ENCODE measurements around the gene DMD. TPM values are rescaled to one million over a fixed set of nuclear protein-coding genes. Genes with fewer than 3 reads are reported as not detected.

DMD gene
- total RNA-seq, 4 donors from 2014 or later, result 18.7 to 69.5 (median 38.5) TPM

DNA sequence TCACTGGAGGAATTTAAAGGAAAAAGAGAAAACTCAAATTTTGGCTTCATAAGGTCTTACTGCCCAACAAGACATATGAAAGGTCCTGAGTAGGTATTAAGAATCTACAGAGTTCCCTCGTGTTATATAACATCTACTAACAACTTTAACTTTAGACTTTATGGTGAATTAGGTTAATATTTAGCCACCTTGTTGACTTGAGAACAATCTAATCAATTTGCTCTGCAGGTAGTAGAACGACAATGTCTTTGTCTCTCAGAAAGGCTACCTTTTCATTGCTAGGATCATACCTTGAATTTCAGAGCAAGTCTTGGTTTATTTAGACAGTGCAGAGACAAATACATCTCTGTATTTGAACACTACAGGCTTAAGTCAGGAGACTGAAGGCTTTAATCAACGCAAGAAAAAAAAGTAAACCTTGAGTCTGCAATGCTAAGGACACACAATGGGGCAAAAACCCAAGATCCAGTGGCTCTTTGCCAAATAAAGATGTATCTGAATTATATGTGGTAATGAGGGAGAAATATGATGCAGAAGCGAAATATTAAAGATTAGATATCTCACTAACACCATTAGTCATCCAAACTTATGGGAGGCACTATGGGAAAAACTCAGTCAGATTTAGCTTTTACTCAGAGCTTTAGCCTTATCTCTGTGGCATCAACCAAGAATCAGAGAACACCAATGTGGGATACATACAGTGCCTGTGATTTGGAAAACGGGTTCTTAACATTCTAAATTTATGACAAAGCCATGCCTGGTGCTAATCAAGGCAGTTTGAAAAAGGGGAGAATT lies 2045.9 kb downstream of the DMD start:
- WGBS, result 54% methylated on average over 5 of the region's 5 CpGs
- Histone ChIP-seq H3K9me3 (no peaks in the 10 kb centered on the region), H3K27me3 (no peaks in the 10 kb centered on the region), H3K36me3 (no peaks in the 10 kb centered on the region), H3K4me1 (no peaks in the 10 kb centered on the region), H3K4me3 (no peak overlapping the region), H3K27ac (no peak overlapping the region)
- no peak for DNase-seq (ENCODE audit: low spot score in 2 of 2)
- TF ChIP-seq, protein P1, sequence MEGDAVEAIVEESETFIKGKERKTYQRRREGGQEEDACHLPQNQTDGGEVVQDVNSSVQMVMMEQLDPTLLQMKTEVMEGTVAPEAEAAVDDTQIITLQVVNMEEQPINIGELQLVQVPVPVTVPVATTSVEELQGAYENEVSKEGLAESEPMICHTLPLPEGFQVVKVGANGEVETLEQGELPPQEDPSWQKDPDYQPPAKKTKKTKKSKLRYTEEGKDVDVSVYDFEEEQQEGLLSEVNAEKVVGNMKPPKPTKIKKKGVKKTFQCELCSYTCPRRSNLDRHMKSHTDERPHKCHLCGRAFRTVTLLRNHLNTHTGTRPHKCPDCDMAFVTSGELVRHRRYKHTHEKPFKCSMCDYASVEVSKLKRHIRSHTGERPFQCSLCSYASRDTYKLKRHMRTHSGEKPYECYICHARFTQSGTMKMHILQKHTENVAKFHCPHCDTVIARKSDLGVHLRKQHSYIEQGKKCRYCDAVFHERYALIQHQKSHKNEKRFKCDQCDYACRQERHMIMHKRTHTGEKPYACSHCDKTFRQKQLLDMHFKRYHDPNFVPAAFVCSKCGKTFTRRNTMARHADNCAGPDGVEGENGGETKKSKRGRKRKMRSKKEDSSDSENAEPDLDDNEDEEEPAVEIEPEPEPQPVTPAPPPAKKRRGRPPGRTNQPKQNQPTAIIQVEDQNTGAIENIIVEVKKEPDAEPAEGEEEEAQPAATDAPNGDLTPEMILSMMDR (IDR thresholded peaks at IDR 0.05), result no peak
- TF ChIP-seq POLR2AphosphoS5 (IDR thresholded peaks at IDR 0.05), result no peak
- TF ChIP-seq POLR2A (IDR thresholded peaks at IDR 0.05), result no peak
- TF ChIP-seq EP300 (IDR thresholded peaks at IDR 0.05), result no peak

- H3K9me3 ChIP-seq, result no peaks in the 10 kb centered on the region
- no peak for DNase-seq (ENCODE audit: low spot score in 2 of 2)
- no peak overlapping the region for H3K4me3 ChIP-seq
- no peak overlapping the region for H3K27ac ChIP-seq
- TF ChIP-seq EP300 (IDR thresholded peaks at IDR 0.05) (no peak), POLR2AphosphoS5 (IDR thresholded peaks at IDR 0.05) (no peak), POLR2A (IDR thresholded peaks at IDR 0.05) (no peak)
- H3K4me1 ChIP-seq, result no peaks in the 10 kb centered on the region
- no peaks in the 10 kb centered on the region for H3K27me3 ChIP-seq
- H3K36me3 ChIP-seq, result no peaks in the 10 kb centered on the region
- WGBS, result 50% methylated on average over 2 of the region's 2 CpGs
Observed at GRCh38 chrX:31154946-31155345, 2056.4 kb downstream of the DMD start.

DNA sequence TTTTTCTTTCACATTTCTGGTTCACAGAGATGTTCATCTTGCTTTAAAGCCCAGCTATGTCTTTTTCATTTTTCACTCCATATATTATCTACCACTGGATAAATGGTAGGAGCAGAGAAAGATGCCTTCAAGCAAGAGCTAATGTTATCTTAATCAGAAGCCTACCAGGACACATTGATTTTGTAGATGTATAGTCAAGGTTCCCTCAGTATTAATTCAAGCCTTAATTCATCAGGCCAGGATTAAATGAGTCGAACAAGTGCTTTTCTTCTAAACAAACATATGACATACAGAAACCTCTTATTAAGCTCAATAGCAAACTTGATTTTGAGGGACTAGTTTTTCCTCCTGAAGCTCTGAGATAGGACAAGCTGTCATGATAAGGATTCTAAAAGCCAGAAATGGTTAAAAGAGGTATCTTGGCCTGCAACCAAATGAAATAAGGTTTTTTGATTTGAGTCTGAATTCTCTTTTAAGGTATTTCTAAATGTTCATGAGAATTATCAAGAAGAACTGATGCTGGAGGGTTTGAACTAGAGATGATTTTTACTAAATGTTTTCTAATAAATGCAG lies 2057.8 kb downstream of the DMD start:
- Histone ChIP-seq H3K36me3 (no peaks in the 10 kb centered on the region), H3K4me3 (no peak overlapping the region), H3K27me3 (no peaks in the 10 kb centered on the region), H3K4me1 (no peaks in the 10 kb centered on the region), H3K9me3 (no peaks in the 10 kb centered on the region), H3K27ac (no peak overlapping the region)
- no peak for DNase-seq (ENCODE audit: low spot score in 2 of 2)
- TF ChIP-seq, protein P1 (IDR thresholded peaks at IDR 0.05), result no peak
- TF ChIP-seq POLR2A (IDR thresholded peaks at IDR 0.05) (no peak), POLR2AphosphoS5 (IDR thresholded peaks at IDR 0.05) (no peak), EP300 (IDR thresholded peaks at IDR 0.05) (no peak)
- 83% methylated on average over 1 of the region's 1 CpG for WGBS

- Histone ChIP-seq H3K9me3 (no peaks in the 10 kb centered on the region), H3K36me3 (peaks cover 14% of the 10 kb centered on the region), H3K27ac (no peak overlapping the region), H3K27me3 (no peaks in the 10 kb centered on the region), H3K4me1 (no peaks in the 10 kb centered on the region), H3K4me3 (no peak overlapping the region)
- TF ChIP-seq POLR2A (IDR thresholded peaks at IDR 0.05) (no peak), POLR2AphosphoS5 (IDR thresholded peaks at IDR 0.05) (no peak), EP300 (IDR thresholded peaks at IDR 0.05) (no peak)
- TF ChIP-seq, protein P1 (IDR thresholded peaks at IDR 0.05), result no peak
- no peak for DNase-seq (ENCODE audit: low spot score in 2 of 2)
- WGBS, result 79% methylated on average over 6 of the region's 6 CpGs
Observed at GRCh38 chrX:31147175-31147574, 2064.2 kb downstream of the DMD start.

DNA sequence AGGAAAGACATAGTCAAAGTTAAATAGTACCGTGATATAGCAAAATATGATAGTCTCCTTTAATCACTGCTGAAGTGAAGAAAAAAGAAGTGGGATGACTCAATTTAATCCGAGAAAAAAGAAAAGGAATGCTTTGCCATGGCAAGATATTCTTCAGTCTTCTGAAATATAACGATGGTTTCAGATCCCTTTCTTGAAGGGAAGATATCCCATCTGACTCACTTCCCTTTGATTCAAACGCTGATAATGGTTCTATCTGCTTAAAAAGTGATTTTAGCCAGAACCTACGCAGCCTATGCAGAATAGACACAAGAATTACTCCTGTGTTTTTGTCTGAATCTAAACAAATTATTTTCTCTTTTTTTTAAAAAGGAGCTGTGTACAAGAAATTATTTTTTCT lies 2071.4 kb downstream of the DMD start:
- TF ChIP-seq, protein P1 (IDR thresholded peaks at IDR 0.05), result no peak
- TF ChIP-seq POLR2AphosphoS5 (IDR thresholded peaks at IDR 0.05) (no peak), EP300 (IDR thresholded peaks at IDR 0.05) (no peak), POLR2A (IDR thresholded peaks at IDR 0.05) (no peak)
- H3K9me3 ChIP-seq, result no peaks in the 10 kb centered on the region
- no peak for DNase-seq (ENCODE audit: low spot score in 2 of 2)
- H3K36me3 ChIP-seq, result peaks cover 2% of the 10 kb centered on the region
- no peak overlapping the region for H3K27ac ChIP-seq
- WGBS, result 62% methylated on average over 5 of the region's 5 CpGs
- no peak overlapping the region for H3K4me3 ChIP-seq
- no peaks in the 10 kb centered on the region for H3K27me3 ChIP-seq
- no peaks in the 10 kb centered on the region for H3K4me1 ChIP-seq
